Measurements from ENCODE around the gene ARHGAP45.
"Not testable (repeated sequence)": the region's sequence is repeated elsewhere in the genome, so short reads cannot be mapped to it uniquely, and the experiment has no call there.

The ARHGAP45 gene, protein sequence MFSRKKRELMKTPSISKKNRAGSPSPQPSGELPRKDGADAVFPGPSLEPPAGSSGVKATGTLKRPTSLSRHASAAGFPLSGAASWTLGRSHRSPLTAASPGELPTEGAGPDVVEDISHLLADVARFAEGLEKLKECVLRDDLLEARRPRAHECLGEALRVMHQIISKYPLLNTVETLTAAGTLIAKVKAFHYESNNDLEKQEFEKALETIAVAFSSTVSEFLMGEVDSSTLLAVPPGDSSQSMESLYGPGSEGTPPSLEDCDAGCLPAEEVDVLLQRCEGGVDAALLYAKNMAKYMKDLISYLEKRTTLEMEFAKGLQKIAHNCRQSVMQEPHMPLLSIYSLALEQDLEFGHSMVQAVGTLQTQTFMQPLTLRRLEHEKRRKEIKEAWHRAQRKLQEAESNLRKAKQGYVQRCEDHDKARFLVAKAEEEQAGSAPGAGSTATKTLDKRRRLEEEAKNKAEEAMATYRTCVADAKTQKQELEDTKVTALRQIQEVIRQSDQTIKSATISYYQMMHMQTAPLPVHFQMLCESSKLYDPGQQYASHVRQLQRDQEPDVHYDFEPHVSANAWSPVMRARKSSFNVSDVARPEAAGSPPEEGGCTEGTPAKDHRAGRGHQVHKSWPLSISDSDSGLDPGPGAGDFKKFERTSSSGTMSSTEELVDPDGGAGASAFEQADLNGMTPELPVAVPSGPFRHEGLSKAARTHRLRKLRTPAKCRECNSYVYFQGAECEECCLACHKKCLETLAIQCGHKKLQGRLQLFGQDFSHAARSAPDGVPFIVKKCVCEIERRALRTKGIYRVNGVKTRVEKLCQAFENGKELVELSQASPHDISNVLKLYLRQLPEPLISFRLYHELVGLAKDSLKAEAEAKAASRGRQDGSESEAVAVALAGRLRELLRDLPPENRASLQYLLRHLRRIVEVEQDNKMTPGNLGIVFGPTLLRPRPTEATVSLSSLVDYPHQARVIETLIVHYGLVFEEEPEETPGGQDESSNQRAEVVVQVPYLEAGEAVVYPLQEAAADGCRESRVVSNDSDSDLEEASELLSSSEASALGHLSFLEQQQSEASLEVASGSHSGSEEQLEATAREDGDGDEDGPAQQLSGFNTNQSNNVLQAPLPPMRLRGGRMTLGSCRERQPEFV

DNA sequence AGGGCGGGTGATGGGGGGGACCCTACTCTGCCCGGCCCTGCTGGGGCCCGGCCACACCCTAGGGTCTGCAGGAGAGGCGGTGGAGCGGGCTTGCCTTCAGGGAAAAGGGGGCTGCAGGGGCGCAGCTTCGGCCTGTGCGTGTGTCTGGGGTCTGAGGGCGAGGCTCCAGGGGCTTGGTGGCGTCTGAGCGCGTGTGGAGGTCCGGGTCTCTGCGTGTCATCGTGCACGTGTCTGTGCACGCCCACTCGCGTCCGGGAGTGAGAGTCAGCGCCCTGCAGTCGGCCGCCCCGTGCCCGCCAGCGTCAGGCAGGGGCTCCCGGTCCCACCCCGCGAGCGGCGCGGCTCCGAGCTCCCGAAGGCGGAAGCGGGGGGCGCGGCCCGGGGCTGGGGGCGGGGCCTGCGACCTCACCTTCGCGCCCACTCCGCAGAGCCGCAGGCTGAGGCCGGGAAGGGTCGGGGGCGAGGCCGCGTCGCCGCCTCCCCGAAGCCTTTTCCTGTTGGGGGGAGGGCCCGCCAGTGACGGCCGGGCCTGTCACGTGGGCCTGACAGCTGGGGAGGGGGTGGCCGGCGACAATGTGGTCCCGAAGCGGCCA is at the start of gene ARHGAP45:
Gene ARHGAP45 (plus strand): TSS at position 420 of the 593 bp plus-strand sequence. CDS start 239 bp downstream, outside the sequence.
- Histone ChIP-seq H3K27me3 (ENCODE audit: control insufficient read depth, insufficient read depth, low read length) (peaks cover 52% of the 10 kb centered on the region), H3K4me3 (ENCODE audit: low read depth, low read length) (peak within 1 kb of the TSS; percentile 64), H3K9me3 (ENCODE audit: control insufficient read depth, insufficient read depth, low read depth, low read length) (no peaks in the 10 kb centered on the region), H3K9ac (ENCODE audit: low read length) (peak within 1 kb of the TSS; percentile 61), H3K27ac (ENCODE audit: low read depth, low read length) (no peak within 1 kb of the TSS; the same call in 1 of the 2 replicates), H3K4me1 (ENCODE audit: control insufficient read depth, insufficient read depth, low read length) (peaks cover 39% of the 10 kb centered on the region), H3K36me3 (ENCODE audit: control insufficient read depth, insufficient read depth, low read length) (no peaks in the 10 kb centered on the region)

DNA sequence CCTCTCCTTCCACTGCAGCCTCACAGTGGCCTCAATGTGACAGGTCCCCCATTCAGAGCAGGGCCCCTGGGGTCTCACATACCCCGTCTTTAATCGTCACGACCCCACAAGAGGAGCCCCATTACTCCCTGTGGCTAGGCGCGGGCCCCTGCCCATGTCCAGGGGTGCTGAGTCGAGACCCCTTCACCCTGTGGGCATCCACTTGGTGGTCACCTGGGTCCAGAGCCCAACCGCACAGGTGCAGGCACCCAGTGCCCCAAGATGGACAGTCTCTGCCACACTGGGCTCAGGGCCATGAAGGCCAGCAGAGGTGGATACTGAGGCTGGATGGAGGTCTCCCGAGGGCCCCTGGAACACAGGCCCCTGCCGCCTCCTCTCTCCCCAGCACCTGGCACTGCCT is 49.1 kb upstream of the ARHGAP45 start:
- Histone ChIP-seq H3K9me3 (ENCODE audit: control insufficient read depth, insufficient read depth, low read depth, low read length) (no peaks in the 10 kb centered on the region), H3K36me3 (ENCODE audit: control insufficient read depth, insufficient read depth, low read length) (peaks cover 15% of the 10 kb centered on the region), H3K4me3 (ENCODE audit: low read depth, low read length) (no peak overlapping the region), H3K4me1 (ENCODE audit: control insufficient read depth, insufficient read depth, low read length) (peaks cover 40% of the 10 kb centered on the region), H3K27ac (ENCODE audit: low read depth, low read length) (0 out of 2 replicates have a peak overlapping the region, but pooled peaks have one; percentile 41), H3K9ac (ENCODE audit: low read length) (no peak overlapping the region), H3K27me3 (ENCODE audit: control insufficient read depth, insufficient read depth, low read length) (no peaks in the 10 kb centered on the region)

DNA sequence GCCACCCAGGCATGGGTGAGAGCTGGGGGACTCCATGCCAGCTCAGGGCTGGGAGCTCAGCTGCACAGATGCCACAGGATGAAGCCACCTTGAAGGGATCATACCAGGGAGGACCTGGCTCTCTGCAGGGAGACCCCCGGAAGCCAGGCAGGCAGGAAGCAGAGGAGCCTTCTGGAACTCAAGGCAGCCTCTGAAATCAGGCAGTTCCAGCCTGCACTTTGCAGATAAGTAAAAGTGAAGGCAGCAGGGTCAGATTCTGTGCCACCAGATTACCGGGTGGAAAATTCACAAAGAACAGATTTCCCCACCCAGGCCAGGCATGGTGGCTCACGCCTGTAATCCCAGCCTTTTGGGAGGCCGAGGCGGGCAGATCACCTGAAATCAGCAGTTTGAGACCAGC is 48.6 kb upstream of the ARHGAP45 start:
- H3K27me3 ChIP-seq (ENCODE audit: control insufficient read depth, insufficient read depth, low read length): no peaks in the 10 kb centered on the region
- H3K9ac ChIP-seq (ENCODE audit: low read length): no peak overlapping the region
- H3K27ac ChIP-seq (ENCODE audit: low read depth, low read length): 0 out of 2 replicates have a peak overlapping the region, but pooled peaks have one; percentile 14
- no peaks in the 10 kb centered on the region for H3K9me3 ChIP-seq (ENCODE audit: control insufficient read depth, insufficient read depth, low read depth, low read length)
- peaks cover 10% of the 10 kb centered on the region for H3K36me3 ChIP-seq (ENCODE audit: control insufficient read depth, insufficient read depth, low read length)
- H3K4me3 ChIP-seq (ENCODE audit: low read depth, low read length): no peak overlapping the region
- H3K4me1 ChIP-seq (ENCODE audit: control insufficient read depth, insufficient read depth, low read length): peaks cover 40% of the 10 kb centered on the region

DNA sequence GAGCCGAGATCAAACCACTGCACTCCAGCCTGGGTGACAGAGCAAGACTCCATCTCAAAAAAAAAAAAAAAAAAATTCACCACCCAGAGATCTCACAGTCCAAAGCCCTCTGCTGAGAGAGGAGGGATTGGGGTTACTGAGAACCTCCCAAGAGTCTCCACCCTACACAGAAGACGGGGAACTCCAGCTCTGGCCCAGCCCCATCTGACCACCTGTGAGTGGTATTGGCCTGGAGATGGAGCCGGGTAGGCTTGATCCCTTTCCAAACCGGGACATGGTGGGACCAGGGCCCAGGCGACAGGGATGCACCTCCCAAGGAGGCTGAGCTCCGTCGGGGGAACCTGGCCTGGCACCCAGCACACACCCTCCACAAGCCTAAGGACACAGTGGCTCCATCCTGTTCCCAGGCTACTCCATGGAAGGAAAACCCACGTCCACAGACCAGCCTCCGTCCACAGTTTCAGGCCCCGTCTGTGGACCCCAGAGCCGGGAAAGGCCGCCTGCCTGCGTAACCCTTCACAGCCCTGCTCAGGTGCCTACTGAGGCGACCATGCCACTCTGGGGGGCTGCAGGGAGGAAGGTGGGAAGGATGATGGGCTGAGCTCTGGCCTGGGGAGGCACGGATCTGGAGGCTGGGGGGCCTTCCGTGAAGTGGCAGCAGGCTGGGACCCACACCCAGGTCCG is 47.9 kb upstream of the ARHGAP45 start:
- H3K9ac ChIP-seq (ENCODE audit: low read length): peak overlapping the region; percentile 91
- H3K36me3 ChIP-seq (ENCODE audit: control insufficient read depth, insufficient read depth, low read length): peaks cover 3% of the 10 kb centered on the region
- H3K9me3 ChIP-seq (ENCODE audit: control insufficient read depth, insufficient read depth, low read depth, low read length): no peaks in the 10 kb centered on the region
- H3K27ac ChIP-seq (ENCODE audit: low read depth, low read length): no peak overlapping the region
- no peaks in the 10 kb centered on the region for H3K27me3 ChIP-seq (ENCODE audit: control insufficient read depth, insufficient read depth, low read length)
- peak overlapping the region; percentile 95 for H3K4me3 ChIP-seq (ENCODE audit: low read depth, low read length)
- peaks cover 40% of the 10 kb centered on the region for H3K4me1 ChIP-seq (ENCODE audit: control insufficient read depth, insufficient read depth, low read length)

DNA sequence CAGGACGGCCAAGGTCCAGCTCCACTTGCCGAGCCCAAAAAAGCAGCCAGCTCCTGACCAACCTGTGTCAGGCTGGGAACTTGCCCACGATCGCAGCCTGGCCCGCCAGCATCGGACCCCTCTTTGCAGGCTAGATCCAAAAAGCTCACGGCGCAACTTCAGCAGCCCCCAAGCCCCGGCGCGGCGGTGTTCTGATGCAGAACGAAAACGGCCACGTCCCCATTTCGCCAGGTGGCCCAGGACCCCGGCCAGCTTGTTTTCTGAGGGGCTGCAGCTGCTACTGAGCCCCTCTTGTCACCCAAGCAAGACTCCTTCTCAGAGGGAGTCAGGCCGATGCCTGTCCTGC is 47.4 kb upstream of the ARHGAP45 start:
- no peaks in the 10 kb centered on the region for H3K27me3 ChIP-seq (ENCODE audit: control insufficient read depth, insufficient read depth, low read length)
- H3K4me1 ChIP-seq (ENCODE audit: control insufficient read depth, insufficient read depth, low read length): peaks cover 40% of the 10 kb centered on the region
- peak overlapping the region; percentile 91 for H3K9ac ChIP-seq (ENCODE audit: low read length)
- no peaks in the 10 kb centered on the region for H3K36me3 ChIP-seq (ENCODE audit: control insufficient read depth, insufficient read depth, low read length)
- peak overlapping the region; percentile 73; the same call in 1 of the 2 replicates for H3K27ac ChIP-seq (ENCODE audit: low read depth, low read length)
- H3K4me3 ChIP-seq (ENCODE audit: low read depth, low read length): peak overlapping the region; percentile 95
- no peaks in the 10 kb centered on the region for H3K9me3 ChIP-seq (ENCODE audit: control insufficient read depth, insufficient read depth, low read depth, low read length)

DNA sequence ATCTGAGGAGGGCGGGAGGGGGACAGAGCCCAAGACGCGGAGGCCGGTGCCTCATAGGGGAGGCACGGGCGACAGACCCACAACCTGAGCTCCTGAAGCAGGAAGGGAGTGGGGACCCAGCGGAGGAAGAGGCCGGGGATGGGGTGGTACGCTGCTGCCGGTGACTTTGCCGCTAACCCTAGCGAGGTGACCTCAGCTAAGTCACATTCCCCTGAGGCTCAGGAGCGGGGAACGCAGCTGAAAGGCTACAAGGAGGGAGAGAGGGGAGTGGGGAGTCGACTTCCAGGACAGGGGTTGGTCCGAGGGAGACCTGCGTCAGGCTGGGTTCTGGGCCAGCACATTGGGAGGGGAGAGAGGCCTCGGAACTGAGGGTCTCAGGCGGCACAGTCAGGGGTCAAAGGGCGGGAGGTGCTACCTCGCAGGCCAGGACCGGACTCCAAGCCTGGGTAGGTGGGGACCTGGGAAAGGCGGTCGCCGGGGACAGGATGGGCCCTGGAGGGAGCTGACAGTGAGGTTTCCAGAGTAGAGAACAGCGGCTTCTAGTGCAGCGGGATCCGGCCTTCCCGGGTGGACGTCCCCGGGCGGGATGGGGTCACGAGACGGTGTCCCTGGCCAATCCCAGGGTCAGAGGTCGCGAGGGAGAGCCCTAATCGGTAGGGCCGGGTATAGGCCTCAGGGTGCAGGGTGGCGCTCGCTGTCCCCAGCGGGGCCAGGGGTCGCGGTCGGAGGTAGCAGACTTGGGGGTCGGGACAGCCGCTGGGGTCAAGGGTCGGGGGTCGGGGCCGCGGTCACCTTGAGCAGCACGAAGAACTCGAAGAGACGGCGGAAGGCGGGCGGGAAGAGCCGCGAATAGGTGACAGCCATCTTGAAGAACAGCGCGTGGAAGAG is 46.7 kb upstream of the ARHGAP45 start:
- Histone ChIP-seq H3K4me3 (ENCODE audit: low read depth, low read length) (peak overlapping the region; percentile 95), H3K9me3 (ENCODE audit: control insufficient read depth, insufficient read depth, low read depth, low read length) (no peaks in the 10 kb centered on the region), H3K27ac (ENCODE audit: low read depth, low read length) (peak overlapping the region; percentile 73), H3K9ac (ENCODE audit: low read length) (peak overlapping the region; percentile 91), H3K36me3 (ENCODE audit: control insufficient read depth, insufficient read depth, low read length) (no peaks in the 10 kb centered on the region), H3K27me3 (ENCODE audit: control insufficient read depth, insufficient read depth, low read length) (no peaks in the 10 kb centered on the region), H3K4me1 (ENCODE audit: control insufficient read depth, insufficient read depth, low read length) (peaks cover 40% of the 10 kb centered on the region)

DNA sequence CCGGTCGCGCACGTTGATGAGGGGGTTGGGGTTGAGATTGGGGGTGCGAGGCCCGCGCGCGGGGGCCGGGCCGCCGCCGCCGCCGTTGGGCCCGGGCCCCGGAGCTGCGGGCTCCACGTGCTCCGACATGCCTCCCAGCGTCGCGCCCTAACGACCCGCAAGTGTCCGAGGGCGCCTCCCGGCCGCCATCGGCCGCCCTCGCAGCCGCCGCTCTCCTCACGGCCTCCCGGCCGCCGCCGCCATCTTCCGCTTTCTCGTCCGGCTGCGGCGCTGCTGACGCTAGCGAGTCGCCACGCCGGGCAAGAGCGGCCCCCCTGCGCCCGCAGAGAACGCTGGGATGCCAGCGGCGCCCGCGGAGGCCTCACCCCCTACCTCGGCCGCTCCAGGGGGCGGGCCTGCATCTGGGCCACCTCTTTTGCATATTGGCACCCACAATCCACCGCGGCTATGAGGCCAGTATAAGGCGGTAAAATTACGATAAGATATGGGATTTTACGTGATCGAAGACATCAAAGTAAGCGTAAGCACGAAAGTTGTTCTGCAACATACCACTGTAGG is 46.0 kb upstream of the ARHGAP45 start, which contains the start of gene TMEM259:
Gene TMEM259 (minus strand): TSS at position 256 of the 558 bp plus-strand sequence. CDS start 127 bp downstream, at position 129.
- Histone ChIP-seq H3K9ac (ENCODE audit: low read length) (peak within 1 kb of the TSS; percentile 91), H3K27me3 (ENCODE audit: control insufficient read depth, insufficient read depth, low read length) (no peaks in the 10 kb centered on the region), H3K27ac (ENCODE audit: low read depth, low read length) (peak within 1 kb of the TSS; percentile 98), H3K4me3 (ENCODE audit: low read depth, low read length) (peak within 1 kb of the TSS; percentile 95), H3K4me1 (ENCODE audit: control insufficient read depth, insufficient read depth, low read length) (peaks cover 37% of the 10 kb centered on the region), H3K9me3 (ENCODE audit: control insufficient read depth, insufficient read depth, low read depth, low read length) (no peaks in the 10 kb centered on the region), H3K36me3 (ENCODE audit: control insufficient read depth, insufficient read depth, low read length) (no peaks in the 10 kb centered on the region)

DNA sequence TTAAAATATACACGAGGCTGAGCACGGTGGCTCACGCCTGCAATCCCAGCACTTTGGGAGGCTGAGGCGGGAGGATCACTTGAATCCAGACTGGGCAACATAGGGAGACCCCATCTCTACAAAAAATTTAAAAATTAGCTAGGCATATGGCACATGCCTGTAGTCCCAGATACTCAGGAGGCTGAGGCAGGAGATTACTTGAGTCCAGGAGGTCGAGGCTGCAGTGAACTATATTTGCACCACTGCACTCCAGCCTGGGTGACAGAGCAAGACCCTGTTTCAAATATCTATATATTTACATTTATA is 43.1 kb upstream of the ARHGAP45 start:
- peaks cover 13% of the 10 kb centered on the region for H3K4me1 ChIP-seq (ENCODE audit: control insufficient read depth, insufficient read depth, low read length)
- H3K9me3 ChIP-seq (ENCODE audit: control insufficient read depth, insufficient read depth, low read depth, low read length); H3K9ac ChIP-seq (ENCODE audit: low read length); H3K27ac ChIP-seq (ENCODE audit: low read depth, low read length); H3K4me3 ChIP-seq (ENCODE audit: low read depth, low read length); H3K36me3 ChIP-seq (ENCODE audit: control insufficient read depth, insufficient read depth, low read length); H3K27me3 ChIP-seq (ENCODE audit: control insufficient read depth, insufficient read depth, low read length): not testable (repeated sequence)

DNA sequence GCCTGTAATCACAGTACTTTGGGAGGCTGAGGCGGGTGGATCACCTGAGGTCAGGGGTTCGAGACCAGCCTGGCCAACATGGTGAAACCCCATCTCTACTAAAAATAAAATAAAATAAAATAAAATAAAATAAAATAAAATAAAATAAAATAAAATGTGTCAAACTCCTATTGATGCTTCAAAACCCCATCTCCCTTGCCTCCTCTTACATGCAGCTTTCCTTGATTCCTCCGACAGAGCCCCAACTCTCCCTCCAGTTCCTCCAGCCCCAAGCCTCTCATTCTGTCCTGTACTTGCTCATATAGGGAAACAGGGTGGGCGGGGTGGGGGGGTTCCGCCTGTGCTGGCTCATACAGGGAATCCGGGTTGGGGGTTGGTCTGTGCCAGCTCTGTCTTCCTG is 41.9 kb upstream of the ARHGAP45 start:
- not testable (repeated sequence) for H3K36me3 ChIP-seq (ENCODE audit: control insufficient read depth, insufficient read depth, low read length); H3K4me3 ChIP-seq (ENCODE audit: low read depth, low read length); H3K27me3 ChIP-seq (ENCODE audit: control insufficient read depth, insufficient read depth, low read length); H3K4me1 ChIP-seq (ENCODE audit: control insufficient read depth, insufficient read depth, low read length); H3K9me3 ChIP-seq (ENCODE audit: control insufficient read depth, insufficient read depth, low read depth, low read length); H3K9ac ChIP-seq (ENCODE audit: low read length); H3K27ac ChIP-seq (ENCODE audit: low read depth, low read length)
